Caco-2 (cell line): ENCODE results near the gene GPR68. TPM values are rescaled to one million over a fixed set of nuclear protein-coding genes. Genes with fewer than 3 reads are reported as not detected.

Experiments
- Bru-seq: library from RNA; stranded (reverse); fragments of 400-500 nt; gene quantifications from one replicate; lab custom pipeline; 2021; lab: Mats Ljungman, UMichigan
- BruChase-seq, 2 experiments: library from RNA; stranded (reverse); fragments of 400-500 nt; gene quantifications; one replicate each; lab custom pipeline; 2021; lab: Mats Ljungman, UMichigan
- BruUV-seq: library from RNA; stranded (reverse); fragments of 400-500 nt; replicated peaks from 2 replicates; lab custom pipeline; 2021; lab: Mats Ljungman, UMichigan
- CTCF ChIA-PET: fragments of 300-600 bp; sonication (Branson Sonifier 250); formaldehyde crosslinking; loops from one replicate; lab custom pipeline; 2022; ENCODE audit warnings: antibody characterized with exemption; lab: Charles Lee
- POLR2A ChIA-PET: fragments of 300-600 bp; sonication (Branson Sonifier 250); formaldehyde crosslinking; loops from one replicate; lab custom pipeline; 2022; ENCODE audit warnings: antibody characterized with exemption; lab: Charles Lee
- DNase-seq, 2 experiments: peaks; one replicate each; pipeline versions ENCODE4 v3.0.0 to v3.0.0-alpha.2; 2020 to 2022
- H3K27me3 ChIP-seq: replicated peaks from 2 replicates; pipeline ENCODE4 v1.6.0; 2011; ENCODE audit warnings: low read length; ENCODE audit not compliant: control insufficient read depth, insufficient read depth
- H3K36me3 ChIP-seq: 2 replicates; pipeline ENCODE4 v1.5.1; 2011; ENCODE audit warnings: low read length; ENCODE audit not compliant: control insufficient read depth, insufficient read depth
- H3K4me1 ChIP-seq: fragments of 250-450 bp; sonication (Bioruptor Pico); 2 replicates; pipeline ENCODE4 v1.5.1; 2020; ENCODE audit warnings: mild to moderate bottlenecking
- H3K4me3 ChIP-seq: 2 replicates; pipeline ENCODE4 v1.5.1; 2011; ENCODE audit warnings: low read depth, mild to moderate bottlenecking, control low read depth, low read length
- H3K9me3 ChIP-seq: fragments of 250-450 bp; sonication (Bioruptor Pico); 2 replicates; pipeline ENCODE4 v1.5.1; 2020; ENCODE audit warnings: mild to moderate bottlenecking, moderate library complexity
- H3K27ac Mint-ChIP-seq: one replicate; pipeline ENCODE4 v1.8.0; 2022; ENCODE audit warnings: mixed read lengths; ENCODE audit not compliant: unreplicated experiment
- H3K27me3 Mint-ChIP-seq: one replicate; pipeline ENCODE4 v1.8.0; 2022; ENCODE audit warnings: mixed read lengths; ENCODE audit not compliant: insufficient read depth, unreplicated experiment
- H3K36me3 Mint-ChIP-seq: one replicate; pipeline ENCODE4 v1.8.0; 2022; ENCODE audit warnings: mild to moderate bottlenecking, mixed read lengths; ENCODE audit not compliant: insufficient read depth, unreplicated experiment
- H3K4me1 Mint-ChIP-seq: one replicate; pipeline ENCODE4 v1.8.0; 2022; ENCODE audit warnings: low read depth, mixed read lengths; ENCODE audit not compliant: unreplicated experiment
- H3K4me3 Mint-ChIP-seq: one replicate; pipeline ENCODE4 v1.8.0; 2022; ENCODE audit warnings: mild to moderate bottlenecking, moderate library complexity, mixed read lengths; ENCODE audit not compliant: unreplicated experiment
- H3K9me3 Mint-ChIP-seq: one replicate; pipeline ENCODE4 v1.8.0; 2022; ENCODE audit warnings: mixed read lengths; ENCODE audit not compliant: unreplicated experiment
- intact Hi-C: fragments of 100-400 bp; cut with micrococcal nuclease; formaldehyde crosslinking; loops from one replicate; pipeline ENCODE4 v1.10.0; 2022; ENCODE audit not compliant: unreplicated experiment
- long read RNA-seq: library from polyadenylated mRNA; stranded (forward); transcript quantifications from one replicate; pipeline ENCODE4 v2.0.0, GENCODE V29; 2022
- total RNA-seq: library from RNA; stranded (reverse); gene quantifications from 2 replicates; pipeline ENCODE4 v1.2.3, GENCODE V29; 2022
- TF ChIP-seq, protein P1 (sequence below), 2 experiments: fragments of 200-600 bp in 1 of 2; IDR thresholded peaks; 1 replicate in 1 of 2; 2 replicates in 1 of 2; pipeline versions ENCODE4 v1.5.1 to v1.8.0; 2011 to 2022; ENCODE audit warnings: antibody characterized with exemption in 1 of 2, control low read depth in 1 of 2, inconsistent platforms in 1 of 2, low read depth in 1 of 2, low read length in 1 of 2, mild to moderate bottlenecking in 1 of 2, moderate library complexity in 1 of 2; ENCODE audit not compliant: insufficient read depth in 1 of 2, severe bottlenecking in 1 of 2, unreplicated experiment in 1 of 2

GPR68 gene
- total RNA-seq: 0.14 TPM in 2 replicates
- percentile 14 among the genes with signal in this experiment for Bru-seq, nascent RNA
- BruChase-seq, experiment 1, labeled RNA remaining after a 2-hour chase: percentile 15 among the genes with signal in this experiment
- percentile 10 among the genes with signal in this experiment for BruChase-seq, experiment 2, labeled RNA remaining after a 6-hour chase
- long read RNA-seq: 0 reads

DNA sequence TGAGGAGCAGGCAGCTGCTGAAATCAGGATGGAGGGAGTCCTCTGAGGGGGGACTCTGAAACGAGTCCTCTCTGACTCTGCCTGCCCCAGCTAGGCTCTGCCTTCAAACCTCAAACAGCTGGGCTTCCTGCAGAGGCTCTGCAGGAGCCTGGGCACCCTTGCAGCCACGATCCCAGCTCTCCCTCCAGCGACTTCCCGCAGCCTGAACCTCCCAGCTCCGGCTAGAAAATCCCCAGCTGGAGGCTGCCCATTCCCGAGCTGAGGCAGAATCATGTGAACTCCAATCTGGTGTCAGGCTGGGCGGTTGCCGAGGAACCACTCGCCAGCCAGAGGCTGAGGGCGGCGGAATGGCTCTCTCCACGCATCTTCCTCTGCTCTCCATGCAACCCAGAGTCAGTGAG lies at the start of gene GPR68:
GPR68 (minus strand) TSS at position 204 of the 401 bp plus-strand sequence. CDS start 9,654 bp downstream, outside the sequence.
- no TSS peak for BruUV-seq
- no peaks in the 10 kb centered on the region for H3K36me3 ChIP-seq
- H3K9me3 ChIP-seq: no peaks in the 10 kb centered on the region
- no peaks in the 10 kb centered on the region for H3K4me1 ChIP-seq
- no peak within 1 kb of the TSS for H3K27ac Mint-ChIP-seq
- TF ChIP-seq, protein P1, sequence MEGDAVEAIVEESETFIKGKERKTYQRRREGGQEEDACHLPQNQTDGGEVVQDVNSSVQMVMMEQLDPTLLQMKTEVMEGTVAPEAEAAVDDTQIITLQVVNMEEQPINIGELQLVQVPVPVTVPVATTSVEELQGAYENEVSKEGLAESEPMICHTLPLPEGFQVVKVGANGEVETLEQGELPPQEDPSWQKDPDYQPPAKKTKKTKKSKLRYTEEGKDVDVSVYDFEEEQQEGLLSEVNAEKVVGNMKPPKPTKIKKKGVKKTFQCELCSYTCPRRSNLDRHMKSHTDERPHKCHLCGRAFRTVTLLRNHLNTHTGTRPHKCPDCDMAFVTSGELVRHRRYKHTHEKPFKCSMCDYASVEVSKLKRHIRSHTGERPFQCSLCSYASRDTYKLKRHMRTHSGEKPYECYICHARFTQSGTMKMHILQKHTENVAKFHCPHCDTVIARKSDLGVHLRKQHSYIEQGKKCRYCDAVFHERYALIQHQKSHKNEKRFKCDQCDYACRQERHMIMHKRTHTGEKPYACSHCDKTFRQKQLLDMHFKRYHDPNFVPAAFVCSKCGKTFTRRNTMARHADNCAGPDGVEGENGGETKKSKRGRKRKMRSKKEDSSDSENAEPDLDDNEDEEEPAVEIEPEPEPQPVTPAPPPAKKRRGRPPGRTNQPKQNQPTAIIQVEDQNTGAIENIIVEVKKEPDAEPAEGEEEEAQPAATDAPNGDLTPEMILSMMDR (IDR thresholded peaks at IDR 0.05; ENCODE audit: insufficient read depth in 1 of 2, low read depth in 1 of 2, low read length in 1 of 2, severe bottlenecking in 1 of 2, unreplicated experiment in 1 of 2): no peak
- H3K9me3 Mint-ChIP-seq: peaks cover 17% of the 10 kb centered on the region
- no peak for DNase-seq
- CTCF ChIA-PET: no interaction called here
- no peaks in the 10 kb centered on the region for H3K36me3 Mint-ChIP-seq
- peaks cover 5% of the 10 kb centered on the region for H3K27me3 Mint-ChIP-seq
- POLR2A ChIA-PET: no interaction called here
- intact Hi-C loops: no loop called here
- H3K4me1 Mint-ChIP-seq: no peaks in the 10 kb centered on the region
- H3K4me3 Mint-ChIP-seq: no peak within 1 kb of the TSS
- H3K27me3 ChIP-seq: no peaks in the 10 kb centered on the region
- H3K4me3 ChIP-seq: no peak within 1 kb of the TSS

DNA sequence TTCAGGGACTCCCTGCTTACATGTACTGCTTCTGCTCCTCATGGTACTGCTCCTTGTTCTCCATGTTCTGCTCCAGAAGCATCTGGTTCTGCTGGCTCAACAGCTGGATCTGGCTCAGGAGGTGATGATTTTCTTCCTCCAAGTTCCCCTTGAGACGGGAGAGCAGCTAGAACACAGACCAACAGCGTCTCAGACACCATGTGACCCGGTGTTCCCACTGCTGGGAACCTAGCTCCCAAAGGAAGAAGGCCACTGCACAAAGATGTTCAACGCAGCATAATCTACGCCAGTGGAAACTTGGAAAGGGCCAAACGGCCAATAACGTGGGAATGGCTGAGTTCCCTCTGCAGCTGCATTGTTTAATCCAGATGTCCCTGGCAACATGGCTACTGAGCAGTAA lies 49.6 kb upstream of the GPR68 start:
- no peaks in the 10 kb centered on the region for H3K9me3 ChIP-seq
- H3K27me3 Mint-ChIP-seq: no peaks in the 10 kb centered on the region
- intact Hi-C loops: no loop called here
- TF ChIP-seq, protein P1 (IDR thresholded peaks at IDR 0.05; ENCODE audit: insufficient read depth in 1 of 2, low read depth in 1 of 2, low read length in 1 of 2, severe bottlenecking in 1 of 2, unreplicated experiment in 1 of 2): no peak
- no peak overlapping the region for H3K4me3 ChIP-seq
- peaks cover 38% of the 10 kb centered on the region for H3K36me3 Mint-ChIP-seq
- no TSS peak for BruUV-seq
- no peaks in the 10 kb centered on the region for H3K9me3 Mint-ChIP-seq
- H3K4me1 ChIP-seq: no peaks in the 10 kb centered on the region
- DNase-seq: no peak
- ChIA-PET CTCF (no interaction called here), POLR2A (no interaction called here)
- no peak overlapping the region for H3K4me3 Mint-ChIP-seq
- no peak overlapping the region for H3K27ac Mint-ChIP-seq
- H3K4me1 Mint-ChIP-seq: no peaks in the 10 kb centered on the region
- peaks cover 1% of the 10 kb centered on the region for H3K36me3 ChIP-seq
- H3K27me3 ChIP-seq: no peaks in the 10 kb centered on the region

- Mint-ChIP-seq H3K27me3 (no peaks in the 10 kb centered on the region), H3K27ac (no peak overlapping the region), H3K9me3 (no peaks in the 10 kb centered on the region), H3K4me1 (no peaks in the 10 kb centered on the region), H3K36me3 (peaks cover 34% of the 10 kb centered on the region), H3K4me3 (no peak overlapping the region)
- TF ChIP-seq, protein P1 (IDR thresholded peaks at IDR 0.05; ENCODE audit: insufficient read depth in 1 of 2, low read depth in 1 of 2, low read length in 1 of 2, severe bottlenecking in 1 of 2, unreplicated experiment in 1 of 2): no peak
- ChIA-PET CTCF (no interaction called here), POLR2A (no interaction called here)
- Histone ChIP-seq H3K9me3 (no peaks in the 10 kb centered on the region), H3K4me1 (no peaks in the 10 kb centered on the region), H3K27me3 (no peaks in the 10 kb centered on the region), H3K36me3 (peaks cover 1% of the 10 kb centered on the region), H3K4me3 (no peak overlapping the region)
- no TSS peak for BruUV-seq
- intact Hi-C loops: no loop called here
- DNase-seq: no peak
Measured at GRCh38 chr14:91293281-91293680, 48.8 kb upstream of the GPR68 start.
